NCI-H226 (cell line): ENCODE data around the gene IL17C.

ENCODE experiments used
- DNase-seq: peaks from one replicate; pipeline ENCODE4 v3.0.0-alpha.2; 2015

IL17C gene

GRCh38 chr16:88628512-88628974, 9.8 kb upstream of the IL17C start:
- no peak for DNase-seq

- no peak for DNase-seq
These were observed 8.5 kb upstream of the IL17C start for GRCh38 chr16:88629835-88630234.

GRCh38 chr16:88630433-88630832, 7.9 kb upstream of the IL17C start:
- no peak for DNase-seq

- no peak for DNase-seq
These were observed 7.4 kb upstream of the IL17C start for GRCh38 chr16:88630941-88631340.

GRCh38 chr16:88631384-88631783, 7.0 kb upstream of the IL17C start:
- no peak for DNase-seq

GRCh38 chr16:88631920-88632586, 6.3 kb upstream of the IL17C start:
- no peak for DNase-seq

- no peak for DNase-seq
These were observed 5.8 kb upstream of the IL17C start for GRCh38 chr16:88632587-88632930.

GRCh38 chr16:88633684-88634140, 4.7 kb upstream of the IL17C start:
- peak; percentile 34 for DNase-seq

- DNase-seq = peak; percentile 88
These were observed 4.0 kb upstream of the IL17C start for GRCh38 chr16:88634141-88634993.

GRCh38 chr16:88634994-88635670, 3.2 kb upstream of the IL17C start:
- no peak for DNase-seq

GRCh38 chr16:88635671-88636319, 2.6 kb upstream of the IL17C start:
- DNase-seq = no peak

GRCh38 chr16:88636488-88637265, 1.7 kb upstream of the IL17C start:
- no peak for DNase-seq

GRCh38 chr16:88639231-88640038, 1.1 kb downstream of the IL17C start:
- DNase-seq = no peak

GRCh38 chr16:88640039-88640495, 1.7 kb downstream of the IL17C start:
- DNase-seq = no peak

- DNase-seq = no peak
These were observed 2.3 kb downstream of the IL17C start for GRCh38 chr16:88640498-88641247.

GRCh38 chr16:88642881-88643643, 4.7 kb downstream of the IL17C start:
- no peak for DNase-seq

- no peak for DNase-seq
These were observed 5.2 kb downstream of the IL17C start for GRCh38 chr16:88643644-88643932.

- no peak for DNase-seq
These were observed 7.1 kb downstream of the IL17C start for GRCh38 chr16:88645455-88645854.

- no peak for DNase-seq
These were observed 7.6 kb downstream of the IL17C start for GRCh38 chr16:88645941-88646340.
